SKM-1 (cell line): Measurements from ENCODE around the gene SFXN4.
"Not testable (repeated sequence)": the region's sequence is repeated elsewhere in the genome, so short reads cannot be mapped to it uniquely, and the experiment has no call there.

ENCODE experiments used
- DNase-seq: peaks from one replicate; lab custom pipeline; 2025; ENCODE audit not compliant: unreplicated experiment; lab: John Stamatoyannopoulos, UW

The SFXN4 gene

DNA sequence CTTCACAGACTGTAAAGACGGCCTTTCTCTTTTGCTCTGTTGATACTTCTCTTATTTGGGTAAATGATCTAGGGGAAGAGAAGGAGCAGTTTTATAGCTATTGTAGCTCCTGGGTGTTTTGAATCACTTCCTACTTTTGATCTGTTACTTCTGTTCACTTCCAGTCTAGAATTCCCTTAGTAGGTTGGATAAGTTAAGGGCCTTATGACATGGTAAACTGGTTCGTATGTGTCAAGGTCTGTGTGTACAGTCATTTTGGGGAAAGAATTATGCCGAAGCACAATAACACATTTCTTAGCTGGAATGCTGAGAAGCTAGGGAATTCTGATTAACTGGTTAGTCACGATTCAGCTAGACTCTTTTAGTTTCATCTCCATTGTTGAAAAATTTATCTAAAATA is 53.5 kb downstream of the SFXN4 start:
- DNase-seq: no peak

DNA sequence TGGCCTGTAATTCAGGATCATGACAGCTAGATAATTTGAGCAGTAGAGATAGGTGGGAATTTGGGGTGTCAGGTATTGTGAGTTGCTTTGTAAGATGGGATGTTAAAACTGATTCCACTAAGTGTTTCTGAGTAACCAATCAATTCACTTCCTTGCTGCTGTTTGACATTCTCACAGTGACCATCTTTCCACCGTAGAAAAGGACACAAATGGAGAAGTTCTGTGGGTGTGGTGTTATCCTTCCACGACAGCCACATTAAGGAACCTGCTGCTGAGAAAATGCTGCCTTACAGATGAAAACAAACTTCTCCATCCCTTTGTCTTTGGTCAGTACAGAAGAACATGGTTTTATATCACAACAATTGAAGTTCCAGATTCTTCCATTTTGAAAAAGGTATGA is 57.7 kb downstream of the SFXN4 start:
- not testable (repeated sequence) for DNase-seq

DNA sequence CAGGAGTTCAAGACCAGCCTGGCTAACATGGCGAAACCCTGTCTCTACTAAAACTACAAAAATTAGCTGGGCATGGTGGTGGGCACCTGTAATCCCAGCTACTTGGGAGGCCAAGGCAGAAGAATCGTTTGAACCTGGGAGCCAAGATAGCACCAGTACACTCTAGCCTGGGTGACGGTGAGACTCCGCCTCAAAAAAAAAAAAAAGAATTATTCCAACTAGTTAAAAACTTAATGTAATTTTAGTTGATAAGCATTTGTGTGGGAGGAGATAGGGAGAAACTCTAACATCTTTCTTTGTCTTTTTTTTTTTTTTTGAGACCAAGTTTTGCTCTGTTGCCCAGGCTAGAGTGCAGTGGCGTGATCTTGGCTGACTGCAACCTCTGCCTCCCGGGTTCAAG is 58.4 kb downstream of the SFXN4 start:
- not testable (repeated sequence) for DNase-seq

DNA sequence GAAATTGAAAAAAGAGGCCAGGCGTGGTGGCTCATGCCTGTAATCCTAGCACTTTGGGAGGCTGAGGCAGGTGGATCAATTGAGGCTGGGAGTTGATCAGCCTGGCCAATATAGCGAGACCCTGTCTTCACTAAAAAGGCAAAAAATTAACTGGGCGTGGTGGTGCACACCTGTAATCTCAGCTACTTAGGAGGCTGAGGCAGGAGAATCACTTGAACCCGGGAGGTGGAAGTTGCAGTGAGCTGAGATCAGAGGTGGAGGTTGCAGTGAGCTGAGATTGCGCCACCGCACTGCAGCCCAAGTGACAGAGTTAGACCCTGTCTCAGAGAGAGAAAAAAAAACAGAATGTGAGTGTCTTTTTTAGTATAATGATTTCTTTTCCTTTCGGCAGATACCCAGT is 59.6 kb downstream of the SFXN4 start:
- DNase-seq: not testable (repeated sequence)

DNA sequence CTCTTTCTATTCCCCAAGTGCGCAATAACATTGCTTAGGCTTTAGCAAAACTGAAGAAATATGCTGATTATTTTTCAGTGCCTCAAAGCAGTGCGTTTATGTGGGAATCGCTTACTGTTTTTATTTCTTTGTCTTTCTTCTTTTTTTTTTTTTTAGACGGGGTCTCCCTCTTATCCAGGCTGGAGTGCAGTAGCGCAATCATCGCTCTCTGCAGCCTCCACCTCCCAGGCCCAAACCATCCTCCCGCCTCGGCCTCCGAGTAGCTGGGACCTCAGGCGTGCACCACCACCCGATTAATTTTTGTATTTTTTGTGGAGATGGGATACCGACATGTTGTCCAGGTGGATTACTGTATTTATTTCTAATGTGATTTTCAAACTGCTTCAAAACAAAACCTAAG is 60.4 kb downstream of the SFXN4 start:
- no peak for DNase-seq

DNA sequence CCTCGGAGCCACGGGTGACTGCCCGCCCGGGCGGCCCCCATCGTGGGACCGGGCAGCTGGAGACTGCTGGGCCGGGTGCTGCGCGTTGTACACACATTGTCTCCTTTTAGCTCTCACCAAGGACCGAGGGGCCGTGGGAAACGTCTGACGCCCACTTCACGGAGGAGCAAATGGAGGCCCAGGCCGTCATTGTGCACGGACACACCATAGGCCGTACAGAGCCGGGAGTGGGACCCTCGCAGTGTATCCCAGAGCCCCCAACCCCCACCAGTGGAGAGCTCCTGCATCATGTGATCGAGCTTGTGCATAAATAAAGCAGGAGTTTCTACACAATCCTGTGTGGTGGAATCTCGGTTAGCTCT is 60.9 kb downstream of the SFXN4 start:
- no peak for DNase-seq

DNA sequence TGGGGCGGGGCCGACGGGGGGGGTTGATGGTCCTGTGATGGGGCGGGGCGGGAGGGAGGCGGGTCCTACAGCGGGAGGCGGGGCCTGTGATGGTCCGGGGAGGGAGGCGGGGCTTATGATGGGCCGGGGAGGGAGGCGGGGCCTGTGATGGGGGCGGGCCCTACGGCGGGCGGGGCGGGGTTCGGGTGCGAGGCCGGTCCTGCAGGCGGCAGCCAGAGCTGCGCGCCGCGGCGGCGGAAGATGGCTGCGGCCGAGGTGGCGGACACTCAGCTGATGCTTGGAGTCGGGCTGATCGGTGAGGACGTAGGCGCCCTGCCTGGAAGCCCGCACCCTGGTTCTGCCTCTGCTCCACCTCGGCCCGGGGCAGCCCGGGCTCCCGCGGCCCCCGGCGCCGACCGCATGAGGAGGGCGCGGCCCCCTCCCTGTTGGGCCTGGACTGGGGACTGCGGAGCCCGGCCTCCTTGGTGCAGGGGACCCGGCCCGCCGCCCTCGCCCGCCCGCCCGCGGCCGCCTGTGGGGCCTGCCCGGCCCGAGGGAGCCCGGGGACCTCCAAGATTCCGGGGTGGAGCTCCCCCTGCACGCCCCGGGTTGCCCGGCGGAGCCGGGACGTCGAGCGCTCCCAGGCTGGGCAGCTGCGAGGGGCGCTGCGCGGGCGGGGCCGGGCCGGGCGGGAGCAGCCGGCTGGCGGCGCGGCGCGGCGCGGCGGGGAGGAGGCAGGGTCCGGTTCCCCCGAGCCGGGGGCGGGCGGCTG is 61.4 kb downstream of the SFXN4 start, which contains the start of gene DENND10:
Gene DENND10 (plus strand): TSS at position 211 of the 751 bp plus-strand sequence. CDS start 30 bp downstream, at position 241.
- no peak for DNase-seq

DNA sequence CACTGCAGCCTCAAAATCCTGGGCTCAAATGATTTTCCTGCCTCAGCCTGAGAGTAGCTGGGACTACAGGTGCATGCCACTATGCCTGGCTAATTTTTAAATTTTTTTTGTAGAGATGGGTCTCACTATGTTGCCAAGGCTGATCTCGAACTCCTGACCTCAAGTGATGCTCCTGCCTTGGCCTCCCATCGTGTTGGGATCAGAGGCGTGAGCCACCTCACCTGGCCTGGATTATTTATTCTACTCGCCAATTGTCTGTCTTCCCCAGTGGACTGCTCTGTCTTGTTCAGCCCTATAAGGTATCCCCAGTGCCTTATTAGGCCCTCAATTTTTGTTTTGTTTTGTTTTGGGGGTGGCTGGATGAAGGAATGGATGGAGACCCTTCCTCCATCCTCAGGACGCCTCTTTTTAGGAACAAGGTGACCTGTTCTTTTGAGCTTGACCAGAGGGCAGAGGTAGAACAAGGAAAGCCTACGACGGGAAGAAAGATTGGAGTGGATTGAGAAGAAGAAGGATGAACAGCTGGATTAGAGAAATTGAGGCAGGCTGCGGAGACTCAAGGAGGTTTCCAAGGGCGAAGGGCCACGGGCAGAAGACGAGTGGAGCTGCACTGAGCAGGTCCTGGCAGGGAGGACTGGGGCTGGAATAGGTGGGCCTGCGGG is 62.1 kb downstream of the SFXN4 start:
- no peak for DNase-seq

DNA sequence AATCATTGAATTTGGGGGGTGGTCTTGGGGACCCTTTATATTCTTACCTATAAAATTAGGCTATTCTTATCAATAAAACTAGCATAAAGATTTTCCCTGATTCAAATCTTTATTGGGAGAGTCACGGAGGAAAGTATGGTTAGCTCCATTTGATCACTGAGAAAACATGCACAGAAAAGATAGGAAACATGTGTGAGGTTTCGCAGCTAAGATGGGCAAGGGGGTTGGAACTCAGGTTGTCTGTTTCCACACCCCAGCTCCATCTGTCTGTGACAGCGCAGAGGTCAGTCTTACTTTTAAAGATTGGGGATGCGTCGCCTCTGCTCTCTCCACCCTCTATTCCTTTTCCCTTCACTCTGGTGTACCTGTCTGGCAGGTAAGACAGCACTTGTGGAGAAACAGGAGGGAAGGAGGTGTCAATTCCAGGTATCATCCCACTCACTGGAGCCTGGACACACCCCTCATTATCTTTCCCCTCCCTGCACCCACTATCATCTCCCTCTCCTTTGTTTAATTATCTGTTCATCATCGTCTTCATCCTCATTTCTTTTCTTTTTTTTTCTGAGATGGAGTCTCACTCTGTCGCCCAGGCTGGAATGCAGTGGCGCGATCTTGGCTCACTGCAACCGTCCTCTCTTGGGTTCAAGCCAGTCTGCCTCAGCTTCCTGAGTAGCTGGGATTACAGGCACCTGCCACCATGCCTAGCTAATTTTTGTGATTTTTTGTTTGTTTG is 64.0 kb downstream of the SFXN4 start:
- no peak for DNase-seq

DNA sequence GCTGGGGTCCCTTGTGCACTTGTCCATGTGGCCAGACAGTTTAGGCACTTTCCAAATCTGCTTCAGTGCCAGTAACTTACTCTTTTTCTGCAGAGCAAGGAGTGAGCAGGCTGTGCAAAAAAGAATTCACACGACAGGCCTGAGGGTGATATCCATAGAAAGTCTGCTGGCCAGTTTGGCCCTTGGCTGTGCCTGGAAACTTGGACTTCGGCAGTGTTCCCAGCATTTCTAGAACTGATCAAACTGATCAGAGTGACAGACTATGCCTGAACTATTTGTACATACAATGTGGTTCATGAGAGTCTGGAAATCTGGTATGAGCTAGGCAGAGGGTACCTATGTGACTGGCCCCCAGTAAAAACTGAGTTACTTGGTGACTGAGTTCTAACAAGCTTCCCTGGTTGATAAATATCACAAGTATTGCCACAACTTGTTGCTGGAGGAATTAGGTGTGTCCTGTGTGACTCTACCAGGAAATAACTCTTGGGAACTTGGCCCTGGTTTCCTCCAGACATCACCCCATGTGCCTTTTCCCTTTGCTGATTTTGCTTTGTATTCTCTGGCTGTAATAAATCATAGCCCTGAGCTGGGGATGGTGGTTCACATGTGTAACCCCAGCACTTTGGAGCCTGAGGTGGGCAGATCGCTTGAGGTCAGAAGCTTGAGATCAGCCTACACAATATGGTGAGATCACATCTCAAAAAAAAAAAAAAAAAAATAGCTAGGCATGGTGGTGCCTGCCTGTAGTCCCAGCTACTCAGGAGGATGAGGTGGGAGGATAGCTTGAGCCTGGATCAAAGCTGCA is 64.9 kb downstream of the SFXN4 start:
- no peak for DNase-seq

DNA sequence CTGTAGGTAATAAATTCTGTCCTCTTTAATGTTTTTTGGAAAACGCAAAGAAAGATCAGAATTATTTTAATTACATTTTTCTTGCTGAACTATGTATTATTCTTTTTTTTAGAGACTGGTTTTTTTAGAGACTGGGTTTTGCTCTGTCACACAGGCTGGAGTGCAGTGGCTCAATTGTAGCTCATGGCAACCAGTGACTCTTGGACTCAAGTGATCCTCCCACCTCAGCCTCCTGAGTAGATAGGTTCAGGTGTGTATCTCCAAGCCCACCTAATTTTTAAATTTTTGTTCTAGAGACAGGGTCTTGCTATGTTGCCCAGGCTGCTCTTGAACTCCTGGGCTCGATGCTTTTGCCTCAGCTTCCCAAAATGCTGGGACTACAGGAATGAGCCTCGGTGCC is 66.9 kb downstream of the SFXN4 start:
- DNase-seq: no peak

DNA sequence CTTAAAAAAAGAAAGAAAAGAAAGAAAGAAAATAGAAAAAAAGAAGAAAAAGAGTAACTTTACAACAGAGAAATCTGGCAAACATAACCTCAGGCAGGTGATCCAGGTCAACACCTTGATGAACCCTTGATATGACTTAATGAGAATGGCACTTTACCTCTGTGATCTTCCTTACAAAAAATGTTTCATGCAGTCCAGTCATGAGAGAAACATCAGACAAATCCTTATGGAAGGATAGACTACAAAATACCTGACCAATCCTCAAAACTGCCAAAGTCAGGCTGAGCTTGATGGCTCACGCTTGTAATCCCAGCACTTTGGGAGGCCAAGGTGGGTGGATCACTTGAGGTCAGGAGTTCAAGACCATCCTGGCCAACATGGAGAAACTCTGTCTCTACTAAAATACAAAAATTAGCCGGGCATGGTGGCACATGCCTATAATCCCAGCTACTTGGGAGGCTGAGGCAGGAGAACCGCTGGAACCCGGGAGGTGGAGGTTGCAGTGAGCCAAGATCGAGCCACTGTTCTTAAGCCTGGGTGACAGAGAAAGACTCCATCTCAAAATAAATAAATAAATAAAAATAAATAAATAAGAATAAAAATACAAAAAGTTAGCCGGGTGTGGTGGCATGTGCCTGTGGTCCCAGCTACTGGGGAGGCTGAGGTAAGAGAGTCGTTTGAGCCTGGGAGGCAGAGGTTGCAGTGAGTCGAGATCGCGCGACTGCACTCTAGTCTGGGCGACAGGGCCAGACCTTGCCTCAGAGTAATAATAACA is 68.7 kb downstream of the SFXN4 start:
- DNase-seq: not testable (repeated sequence)

DNA sequence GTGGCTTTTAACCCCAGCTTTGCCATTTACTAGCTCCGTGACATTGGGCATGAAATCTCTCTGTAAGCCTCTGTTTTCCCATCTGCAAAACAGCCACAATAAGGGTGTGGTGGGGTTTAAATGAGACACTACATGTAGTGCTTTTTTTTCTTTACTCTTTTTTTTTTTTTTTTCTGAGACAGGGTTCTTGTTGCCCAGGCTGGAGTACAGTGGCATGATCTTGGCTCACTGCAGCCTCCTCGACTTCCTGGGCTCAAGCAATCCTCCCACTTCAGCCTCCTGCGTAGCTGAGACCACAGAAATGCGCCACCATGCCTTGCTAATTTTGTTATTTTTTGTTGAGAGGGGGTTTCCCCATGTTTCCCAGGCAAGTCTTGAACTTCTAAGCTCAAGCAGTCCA is 69.9 kb downstream of the SFXN4 start:
- DNase-seq: no peak

DNA sequence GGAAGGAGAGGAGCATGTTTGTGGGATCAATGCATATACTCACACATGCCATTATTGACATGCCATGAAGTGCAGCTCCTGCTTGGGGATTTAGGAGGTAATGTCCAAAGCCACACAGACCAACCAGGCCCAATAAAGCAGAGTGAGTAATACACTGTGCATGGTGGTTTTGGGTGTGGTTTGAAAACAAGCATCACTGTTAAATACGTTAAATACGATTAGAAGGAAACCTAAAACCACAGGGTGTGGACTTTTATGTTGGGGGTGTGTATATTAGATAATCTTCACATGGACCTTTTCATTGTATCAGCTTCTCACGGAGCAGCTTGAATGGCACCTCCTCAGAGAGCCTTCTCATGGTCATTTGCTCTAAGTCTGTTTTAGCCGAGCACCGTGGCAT is 74.5 kb downstream of the SFXN4 start:
- DNase-seq: no peak
